ENCODE measurements around the gene SLC30A9.

The SLC30A9 gene

GRCh38 chr4:41943506-41943905 lies 46.8 kb upstream of the SLC30A9 start:
- ChIA-PET CTCF (no interaction called here), POLR2A (no interaction called here)
- Histone ChIP-seq H3K27ac (ENCODE audit: extremely low read depth, low read depth, low read length) (no peak overlapping the region), H3K36me3 (ENCODE audit: control insufficient read depth in 2 of 2, insufficient read depth in 1 of 2, low read length in 2 of 2) (peaks cover 9 to 70% of the 10 kb centered on the region in 2 experiments; a peak in 2 of 3 replicates), H3K4me3 (ENCODE audit: low read depth, low read length) (no peak overlapping the region), H3K9me3 (ENCODE audit: control insufficient read depth, insufficient read depth, low read depth, low read length) (no peaks in the 10 kb centered on the region), H3K4me1 (ENCODE audit: control insufficient read depth, insufficient read depth, low read length) (no peaks in the 10 kb centered on the region)
- no peak for TF ChIP-seq ZBTB48 (tag by site-specific recombination; IDR thresholded peaks at IDR 0.05)
- TF ChIP-seq ZNF223 (tag by site-specific recombination; IDR thresholded peaks at IDR 0.05) = no peak
- TF ChIP-seq TCF7L2 (IDR thresholded peaks at IDR 0.05; ENCODE audit: borderline replicate concordance, low read depth, low read length) = no peak
- TF ChIP-seq ZNF404 (tag by site-specific recombination; IDR thresholded peaks at IDR 0.05) = no peak
- no peak for TF ChIP-seq INSM2 (tag by site-specific recombination; IDR thresholded peaks at IDR 0.05)
- no peak for TF ChIP-seq ZNF398 (tag by site-specific recombination; IDR thresholded peaks at IDR 0.05)
- no peak for TF ChIP-seq ZBTB26 (tag by site-specific recombination; optimal IDR thresholded peaks at IDR 0.05)
- TF ChIP-seq ZNF132 (tag by site-specific recombination; IDR thresholded peaks at IDR 0.05; ENCODE audit: borderline replicate concordance) = no peak
- no peak for TF ChIP-seq ZNF561 (tag by site-specific recombination; IDR thresholded peaks at IDR 0.05; ENCODE audit: borderline replicate concordance)
- no peak for TF ChIP-seq ZNF324 (tag by site-specific recombination; IDR thresholded peaks at IDR 0.05)
- TF ChIP-seq ZNF629 (tag by site-specific recombination; IDR thresholded peaks at IDR 0.05) = no peak

- no peaks in the 10 kb centered on the region for H3K9me3 ChIP-seq (ENCODE audit: control insufficient read depth, insufficient read depth, low read depth, low read length)
- H3K4me1 ChIP-seq (ENCODE audit: control insufficient read depth, insufficient read depth, low read length) = no peaks in the 10 kb centered on the region
- no peak overlapping the region for H3K4me3 ChIP-seq (ENCODE audit: low read depth, low read length)
- POLR2A ChIA-PET = no interaction called here
- CTCF ChIA-PET = no interaction called here
- H3K36me3 ChIP-seq (ENCODE audit: control insufficient read depth in 2 of 2, insufficient read depth in 1 of 2, low read length in 2 of 2) = peaks cover 10 to 65% of the 10 kb centered on the region in 2 experiments
- H3K27ac ChIP-seq (ENCODE audit: extremely low read depth, low read depth, low read length) = no peak overlapping the region
- TF ChIP-seq ZNF626 (tag by site-specific recombination; IDR thresholded peaks at IDR 0.05) (no peak), ZNF324 (tag by site-specific recombination; IDR thresholded peaks at IDR 0.05) (no peak), ZNF544 (tag by site-specific recombination; IDR thresholded peaks at IDR 0.05) (no peak), ZNF645 (tag by site-specific recombination; IDR thresholded peaks at IDR 0.05) (no peak), ZNF174 (tag by site-specific recombination; IDR thresholded peaks at IDR 0.05) (no peak), ZBTB21 (tag by site-specific recombination; IDR thresholded peaks at IDR 0.05) (no peak), ZNF335 (tag by site-specific recombination; conservative IDR thresholded peaks at IDR 0.05) (no peak), ZNF112 (tag by site-specific recombination; IDR thresholded peaks at IDR 0.05) (no peak), ZBTB1 (tag by site-specific recombination; IDR thresholded peaks at IDR 0.05) (no peak), ZNF202 (tag by site-specific recombination; IDR thresholded peaks at IDR 0.05; ENCODE audit: borderline replicate concordance) (no peak), KLF17 (tag by site-specific recombination; IDR thresholded peaks at IDR 0.05) (no peak), BCL6B (tag by site-specific recombination; IDR thresholded peaks at IDR 0.05) (no peak), ZNF513 (tag by site-specific recombination; IDR thresholded peaks at IDR 0.05) (no peak), ZNF624 (tag by site-specific recombination; IDR thresholded peaks at IDR 0.05) (no peak)
Observed at GRCh38 chr4:41944089-41944488, 46.2 kb upstream of the SLC30A9 start.

All from HEK293 (cell line).